ENCODE data around the gene GLIS1.

The GLIS1 gene

DNA sequence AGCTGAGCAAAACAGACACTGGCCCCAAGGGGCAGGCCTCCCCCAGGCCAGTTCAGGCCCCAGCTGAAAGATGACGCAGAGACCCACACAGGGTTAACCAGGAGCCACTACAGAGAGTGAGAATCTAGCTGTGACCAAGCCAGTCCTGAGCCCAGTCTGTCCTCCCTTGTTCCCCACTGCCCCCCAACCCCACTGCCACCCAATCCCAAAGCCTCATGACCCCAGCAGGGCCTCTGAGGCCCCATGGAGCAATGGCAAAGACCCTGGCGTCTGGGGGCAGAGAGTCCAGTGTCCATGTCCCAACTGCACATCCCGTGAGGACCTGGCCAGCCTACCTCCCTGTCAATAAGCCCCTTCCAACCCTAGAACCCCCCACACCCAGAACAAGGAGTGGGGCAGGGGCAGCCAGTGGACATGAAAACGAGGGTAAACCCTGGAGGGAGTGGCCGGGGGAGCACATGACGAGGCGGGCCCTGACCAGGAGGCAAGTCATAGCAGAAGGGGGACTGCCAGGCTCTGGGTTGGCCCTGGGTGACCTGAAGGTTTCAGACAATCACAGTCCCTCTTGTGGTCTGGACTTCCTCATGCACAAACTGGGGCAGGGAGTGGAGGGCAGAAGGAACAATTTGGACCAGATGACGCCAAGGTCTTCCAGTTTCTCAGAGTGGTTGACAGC, 100.5 kb downstream of the GLIS1 start:
- H3K9ac ChIP-seq (ENCODE audit: low read length), result no peak overlapping the region
- H3K27me3 ChIP-seq (ENCODE audit: control insufficient read depth, insufficient read depth, low read length), result no peaks in the 10 kb centered on the region
- no peaks in the 10 kb centered on the region for H3K9me3 ChIP-seq (ENCODE audit: control insufficient read depth, low read depth, low read length)
- H3K4me3 ChIP-seq (ENCODE audit: low read length), result no peak overlapping the region
- no peaks in the 10 kb centered on the region for H3K36me3 ChIP-seq (ENCODE audit: control insufficient read depth, low read depth, low read length)
- H3K27ac ChIP-seq (ENCODE audit: low read length), result no peak overlapping the region
- peaks cover 6% of the 10 kb centered on the region for H3K4me1 ChIP-seq (ENCODE audit: control insufficient read depth, low read depth, low read length)

DNA sequence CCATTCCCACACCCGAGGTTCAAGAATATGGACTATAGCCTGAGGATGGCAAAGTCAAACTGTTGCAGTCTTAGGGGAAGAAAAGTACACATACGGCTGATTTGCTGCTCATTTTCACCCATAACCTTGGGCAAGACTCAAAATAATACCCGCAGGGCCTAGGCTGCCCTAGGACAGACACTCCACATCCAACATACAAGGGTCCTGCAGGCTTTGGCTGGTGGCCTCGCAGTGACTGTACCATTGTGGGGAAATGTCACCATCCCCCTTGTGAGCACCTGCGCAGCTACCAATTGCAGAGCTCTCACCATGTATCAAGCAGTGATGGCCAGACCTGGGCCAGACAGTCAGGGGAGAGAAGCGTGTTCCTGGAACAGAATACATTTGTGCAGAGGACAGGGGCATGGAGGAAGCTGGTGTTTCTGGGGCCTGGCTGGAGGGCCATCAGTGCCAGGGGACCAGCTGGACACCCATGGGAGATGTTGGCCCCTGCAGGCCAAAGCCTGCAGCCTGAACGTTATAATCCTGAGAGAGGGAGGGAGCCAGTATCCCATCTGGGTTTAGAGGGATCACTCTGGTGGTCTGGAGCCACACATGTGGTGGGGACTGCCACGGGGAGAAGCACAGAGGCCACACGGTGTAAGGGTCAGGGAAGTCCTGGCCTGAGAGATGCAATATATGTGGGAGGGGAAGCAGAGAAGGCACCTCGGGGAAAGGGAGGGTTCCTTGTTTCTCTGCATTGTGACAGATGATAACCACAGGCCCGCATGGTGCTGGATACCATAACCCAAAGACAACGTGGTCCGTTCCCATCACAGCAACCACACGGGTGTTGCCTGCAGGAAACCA, 101.2 kb downstream of the GLIS1 start:
- Histone ChIP-seq H3K9ac (ENCODE audit: low read length) (no peak overlapping the region), H3K36me3 (ENCODE audit: control insufficient read depth, low read depth, low read length) (no peaks in the 10 kb centered on the region), H3K27me3 (ENCODE audit: control insufficient read depth, insufficient read depth, low read length) (no peaks in the 10 kb centered on the region), H3K9me3 (ENCODE audit: control insufficient read depth, low read depth, low read length) (no peaks in the 10 kb centered on the region), H3K4me1 (ENCODE audit: control insufficient read depth, low read depth, low read length) (peaks cover 6% of the 10 kb centered on the region), H3K4me3 (ENCODE audit: low read length) (no peak overlapping the region), H3K27ac (ENCODE audit: low read length) (no peak overlapping the region)

DNA sequence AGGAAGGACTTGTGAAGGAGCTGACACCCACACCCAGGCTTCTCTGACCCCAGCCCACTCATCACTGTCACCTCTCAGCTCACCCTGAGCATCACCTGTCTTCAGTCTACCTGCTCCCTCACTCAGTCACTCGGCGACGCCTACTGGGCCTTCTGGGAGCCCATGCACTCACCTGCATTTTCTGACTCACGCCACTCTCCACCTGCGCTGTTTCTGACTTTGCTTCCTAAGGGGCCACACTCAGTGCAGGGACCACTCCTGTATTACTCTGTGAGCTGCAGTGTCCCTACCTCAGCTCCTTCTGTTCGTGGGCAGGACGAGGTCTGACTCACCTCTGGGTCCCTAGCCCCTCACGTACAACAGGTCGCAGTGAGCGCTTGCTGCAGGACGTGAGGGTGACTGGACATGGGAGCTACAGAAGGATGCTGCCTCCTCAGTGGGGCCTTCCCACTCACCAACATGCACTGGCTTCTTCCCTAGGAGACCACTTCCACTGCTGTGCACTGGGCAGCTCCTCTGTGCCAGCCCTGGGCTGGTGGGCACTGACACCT, 102.3 kb downstream of the GLIS1 start:
- Histone ChIP-seq H3K36me3 (ENCODE audit: control insufficient read depth, low read depth, low read length) (no peaks in the 10 kb centered on the region), H3K9me3 (ENCODE audit: control insufficient read depth, low read depth, low read length) (no peaks in the 10 kb centered on the region), H3K9ac (ENCODE audit: low read length) (no peak overlapping the region), H3K27ac (ENCODE audit: low read length) (no peak overlapping the region), H3K27me3 (ENCODE audit: control insufficient read depth, insufficient read depth, low read length) (no peaks in the 10 kb centered on the region), H3K4me1 (ENCODE audit: control insufficient read depth, low read depth, low read length) (peaks cover 6% of the 10 kb centered on the region), H3K4me3 (ENCODE audit: low read length) (no peak overlapping the region)

DNA sequence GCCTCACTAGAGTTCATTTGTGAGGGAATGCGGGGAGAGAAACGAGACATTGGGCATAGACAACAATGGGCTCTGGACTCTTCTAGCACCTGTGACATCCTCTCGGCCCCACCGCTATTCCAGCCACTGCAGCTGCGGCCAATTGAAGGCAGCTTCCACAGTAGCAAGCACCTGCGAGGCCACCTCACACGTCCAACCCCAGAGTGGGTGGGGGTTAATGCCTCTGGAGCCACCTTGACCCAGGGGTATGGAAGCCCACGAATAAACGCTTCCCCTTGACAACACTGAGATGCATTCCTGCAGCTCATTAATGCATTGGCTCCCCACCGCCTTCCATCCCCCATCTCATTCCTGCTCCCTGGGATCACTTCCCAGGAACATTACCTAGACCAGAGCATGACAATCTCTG, 104.4 kb downstream of the GLIS1 start:
- Histone ChIP-seq H3K4me3 (ENCODE audit: low read length) (no peak overlapping the region), H3K9me3 (ENCODE audit: control insufficient read depth, low read depth, low read length) (no peaks in the 10 kb centered on the region), H3K27ac (ENCODE audit: low read length) (no peak overlapping the region), H3K36me3 (ENCODE audit: control insufficient read depth, low read depth, low read length) (no peaks in the 10 kb centered on the region), H3K27me3 (ENCODE audit: control insufficient read depth, insufficient read depth, low read length) (no peaks in the 10 kb centered on the region), H3K9ac (ENCODE audit: low read length) (no peak overlapping the region), H3K4me1 (ENCODE audit: control insufficient read depth, low read depth, low read length) (peaks cover 6% of the 10 kb centered on the region)

DNA sequence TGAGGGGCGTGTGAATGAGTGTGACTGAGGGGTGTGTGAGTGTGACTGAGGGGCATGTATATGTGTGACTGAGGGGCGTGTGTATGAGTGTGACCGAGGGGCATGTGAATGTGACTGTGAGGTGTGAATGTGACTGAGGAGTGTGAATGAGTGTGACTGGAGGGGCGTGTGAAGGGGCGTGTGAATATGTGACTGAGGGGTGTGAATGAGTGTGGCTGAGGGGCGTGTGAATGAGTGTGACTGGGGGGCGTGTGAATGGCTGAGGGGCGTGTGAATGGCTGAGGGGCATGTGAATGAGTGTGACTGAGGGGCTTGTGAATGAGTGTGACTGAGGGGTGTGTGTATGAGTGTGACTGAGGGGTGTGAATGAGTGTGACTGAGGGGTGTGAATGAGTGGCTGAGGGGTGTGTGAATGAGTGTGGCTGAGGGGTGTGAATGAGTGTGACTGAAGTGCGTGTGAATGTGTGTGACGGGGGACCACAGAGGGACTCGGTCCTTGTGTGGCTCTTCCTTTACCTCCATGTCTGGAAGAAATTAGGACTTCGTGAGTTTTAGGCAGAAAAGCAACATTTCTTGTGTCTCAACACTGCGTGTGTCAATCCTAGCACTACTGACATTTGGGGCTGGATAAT, 105.8 kb downstream of the GLIS1 start:
- Histone ChIP-seq H3K9me3 (ENCODE audit: control insufficient read depth, low read depth, low read length) (no peaks in the 10 kb centered on the region), H3K36me3 (ENCODE audit: control insufficient read depth, low read depth, low read length) (no peaks in the 10 kb centered on the region), H3K27ac (ENCODE audit: low read length) (no peak overlapping the region), H3K9ac (ENCODE audit: low read length) (no peak overlapping the region), H3K4me3 (ENCODE audit: low read length) (no peak overlapping the region), H3K4me1 (ENCODE audit: control insufficient read depth, low read depth, low read length) (peaks cover 6% of the 10 kb centered on the region), H3K27me3 (ENCODE audit: control insufficient read depth, insufficient read depth, low read length) (no peaks in the 10 kb centered on the region)

DNA sequence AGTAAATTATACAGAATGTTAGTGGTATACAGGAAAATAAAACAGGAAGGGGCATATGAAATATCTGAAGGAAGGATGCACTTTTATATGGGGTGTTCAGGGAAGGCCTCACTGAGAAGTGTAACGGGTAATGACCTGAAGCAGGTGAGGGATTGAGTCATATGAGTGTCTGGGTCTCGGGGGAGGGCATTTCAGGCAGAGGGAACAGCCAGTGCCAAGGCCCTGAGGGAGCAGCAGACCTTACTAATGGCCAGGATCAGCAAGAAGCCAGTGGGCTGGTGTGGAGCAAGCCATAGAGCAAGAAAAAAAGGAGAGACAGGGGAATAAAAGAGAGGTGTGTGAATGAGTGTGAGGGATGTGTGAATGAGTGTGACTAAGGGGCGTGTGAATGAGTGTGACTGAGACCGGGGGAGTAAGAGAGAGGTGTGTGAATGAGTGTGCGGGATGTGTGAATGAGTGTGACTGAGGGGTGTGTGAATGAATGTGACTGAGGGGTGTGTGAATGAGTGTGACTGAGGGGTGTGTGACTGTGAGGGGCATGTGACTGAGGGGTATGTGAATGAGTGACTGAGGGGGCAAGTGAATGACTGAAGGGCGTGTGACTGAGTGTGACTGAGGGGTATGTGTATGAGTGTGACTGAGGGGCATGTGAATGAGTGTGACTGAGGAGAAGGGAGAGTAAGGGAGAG, 107.2 kb downstream of the GLIS1 start:
- H3K4me3 ChIP-seq (ENCODE audit: low read length), result no peak overlapping the region
- no peak overlapping the region for H3K27ac ChIP-seq (ENCODE audit: low read length)

DNA sequence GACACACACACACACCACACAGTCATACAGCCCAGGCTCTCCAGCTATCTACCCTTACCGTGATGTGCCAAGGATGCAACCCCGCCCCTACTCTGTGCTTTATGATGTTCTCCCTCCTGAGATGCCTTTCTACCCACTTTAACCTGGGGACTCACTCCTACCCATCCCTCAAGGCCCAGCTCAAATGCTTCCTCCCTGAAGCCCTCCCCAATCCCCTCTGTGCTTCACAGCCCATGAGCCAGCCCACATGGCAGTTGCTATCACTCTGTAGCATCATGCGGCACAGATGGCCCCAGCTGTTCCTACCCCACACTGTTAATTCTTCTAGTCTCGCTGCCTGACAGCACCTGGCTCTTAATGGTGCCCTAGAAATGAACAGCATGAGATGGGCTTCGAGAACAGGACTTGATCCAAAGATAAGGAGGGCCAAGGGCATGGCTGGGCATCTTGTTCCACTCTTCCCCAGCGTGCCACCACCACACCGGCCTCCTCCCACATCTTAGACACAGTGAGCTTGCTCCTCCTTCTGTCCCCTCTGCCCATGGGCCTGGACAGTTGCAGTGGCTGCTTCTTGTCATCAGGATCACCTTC, 109.8 kb downstream of the GLIS1 start:
- Histone ChIP-seq H3K9ac (ENCODE audit: low read length) (no peak overlapping the region), H3K36me3 (ENCODE audit: control insufficient read depth, low read depth, low read length) (no peaks in the 10 kb centered on the region), H3K27me3 (ENCODE audit: control insufficient read depth, insufficient read depth, low read length) (no peaks in the 10 kb centered on the region), H3K4me1 (ENCODE audit: control insufficient read depth, low read depth, low read length) (no peaks in the 10 kb centered on the region), H3K27ac (ENCODE audit: low read length) (no peak overlapping the region), H3K4me3 (ENCODE audit: low read length) (no peak overlapping the region), H3K9me3 (ENCODE audit: control insufficient read depth, low read depth, low read length) (no peaks in the 10 kb centered on the region)

More for the DNA sequence above, 107.2 kb downstream of the GLIS1 start:
- H3K9me3 ChIP-seq (ENCODE audit: control insufficient read depth, low read depth, low read length), result no peaks in the 10 kb centered on the region
- H3K4me1 ChIP-seq (ENCODE audit: control insufficient read depth, low read depth, low read length), result peaks cover 6% of the 10 kb centered on the region
- H3K27me3 ChIP-seq (ENCODE audit: control insufficient read depth, insufficient read depth, low read length), result no peaks in the 10 kb centered on the region
- no peak overlapping the region for H3K9ac ChIP-seq (ENCODE audit: low read length)
- no peaks in the 10 kb centered on the region for H3K36me3 ChIP-seq (ENCODE audit: control insufficient read depth, low read depth, low read length)

DNA sequence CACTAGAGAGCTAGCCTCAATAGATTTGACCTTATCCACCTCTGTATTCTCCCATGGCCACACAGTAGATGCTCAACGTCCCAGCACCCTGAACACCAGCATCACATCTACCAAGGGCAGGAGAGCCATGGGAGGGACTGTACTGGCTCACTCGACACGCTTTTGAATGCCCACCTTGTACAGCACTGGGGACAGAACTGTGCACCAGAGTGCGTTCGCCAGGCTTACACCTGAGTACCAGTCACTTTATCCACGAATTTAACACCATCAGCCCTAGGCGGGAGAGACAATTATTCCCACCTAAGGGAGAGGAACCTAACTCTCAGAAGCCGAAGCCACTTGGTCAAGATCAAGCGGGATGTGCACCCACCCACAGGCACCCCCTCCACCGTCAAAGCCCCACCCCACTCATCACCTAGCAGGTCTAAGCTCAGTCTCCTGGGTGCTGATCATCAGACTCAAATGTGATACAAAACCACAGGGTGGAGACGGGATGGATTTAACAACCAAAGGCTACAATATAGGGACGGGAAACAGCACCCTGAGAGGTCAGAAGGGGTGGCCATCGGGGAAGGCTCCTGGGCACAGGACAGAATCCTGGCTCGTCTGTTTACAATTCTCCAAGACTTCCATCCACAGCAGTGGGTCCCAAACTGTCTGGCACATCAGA, 110.5 kb downstream of the GLIS1 start:
- H3K27ac ChIP-seq (ENCODE audit: low read length), result no peak overlapping the region
- H3K9me3 ChIP-seq (ENCODE audit: control insufficient read depth, low read depth, low read length), result no peaks in the 10 kb centered on the region
- no peak overlapping the region for H3K4me3 ChIP-seq (ENCODE audit: low read length)
- H3K27me3 ChIP-seq (ENCODE audit: control insufficient read depth, insufficient read depth, low read length), result no peaks in the 10 kb centered on the region
- H3K36me3 ChIP-seq (ENCODE audit: control insufficient read depth, low read depth, low read length), result no peaks in the 10 kb centered on the region
- H3K4me1 ChIP-seq (ENCODE audit: control insufficient read depth, low read depth, low read length), result no peaks in the 10 kb centered on the region
- H3K9ac ChIP-seq (ENCODE audit: low read length), result no peak overlapping the region

DNA sequence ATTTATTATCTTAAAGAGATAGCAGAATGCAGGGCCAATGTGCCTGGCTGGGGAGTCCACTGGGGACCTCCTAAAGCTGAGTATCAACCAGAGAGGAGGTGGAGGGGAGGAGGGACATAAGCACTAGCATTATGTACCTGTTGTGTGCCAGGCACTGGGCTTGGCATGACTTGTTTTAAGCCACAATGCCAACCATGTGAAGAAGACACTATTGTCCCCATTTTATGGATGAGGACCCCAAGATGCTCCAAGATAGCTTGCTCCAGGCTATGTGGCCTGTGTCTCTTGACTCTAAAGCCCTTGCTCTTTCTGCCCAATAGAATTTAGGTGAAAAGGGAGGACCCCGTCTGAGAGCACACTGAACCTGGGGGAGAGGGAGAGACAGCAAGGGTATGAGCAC, 111.3 kb downstream of the GLIS1 start:
- Histone ChIP-seq H3K9me3 (ENCODE audit: control insufficient read depth, low read depth, low read length) (no peaks in the 10 kb centered on the region), H3K36me3 (ENCODE audit: control insufficient read depth, low read depth, low read length) (no peaks in the 10 kb centered on the region)

DNA sequence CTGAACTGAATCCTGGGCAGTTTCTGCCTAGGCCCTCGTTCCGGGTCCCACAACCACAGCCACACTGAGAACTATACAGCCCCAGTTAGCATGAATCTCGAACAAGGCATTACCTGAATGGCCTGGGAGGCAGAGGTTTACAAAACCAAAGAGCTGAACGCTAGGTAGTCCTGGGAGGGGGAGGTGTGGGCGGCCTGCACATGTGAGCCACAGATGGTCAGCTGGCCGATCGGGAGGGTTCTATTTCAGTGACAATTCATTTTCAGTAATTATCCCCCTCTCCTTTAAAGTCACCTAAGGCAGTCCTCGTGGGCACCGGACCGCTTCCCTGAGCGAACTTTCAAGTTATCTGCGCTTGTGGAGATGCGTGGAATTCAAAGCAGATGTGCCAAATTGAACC, 111.9 kb downstream of the GLIS1 start:
- H3K27me3 ChIP-seq (ENCODE audit: control insufficient read depth, insufficient read depth, low read length), result no peaks in the 10 kb centered on the region
- no peak overlapping the region for H3K9ac ChIP-seq (ENCODE audit: low read length)
- no peaks in the 10 kb centered on the region for H3K4me1 ChIP-seq (ENCODE audit: control insufficient read depth, low read depth, low read length)
- H3K4me3 ChIP-seq (ENCODE audit: low read length), result no peak overlapping the region
- no peak overlapping the region for H3K27ac ChIP-seq (ENCODE audit: low read length)
- H3K36me3 ChIP-seq (ENCODE audit: control insufficient read depth, low read depth, low read length), result no peaks in the 10 kb centered on the region
- H3K9me3 ChIP-seq (ENCODE audit: control insufficient read depth, low read depth, low read length), result no peaks in the 10 kb centered on the region

More for the DNA sequence above, 111.3 kb downstream of the GLIS1 start:
- no peak overlapping the region for H3K9ac ChIP-seq (ENCODE audit: low read length)
- H3K4me3 ChIP-seq (ENCODE audit: low read length), result no peak overlapping the region
- no peaks in the 10 kb centered on the region for H3K4me1 ChIP-seq (ENCODE audit: control insufficient read depth, low read depth, low read length)
- H3K27me3 ChIP-seq (ENCODE audit: control insufficient read depth, insufficient read depth, low read length), result no peaks in the 10 kb centered on the region
- H3K27ac ChIP-seq (ENCODE audit: low read length), result no peak overlapping the region

Measured in iPS-18a (cell line).